Measurements from ENCODE around the gene PLA2G15.
"Not testable (repeated sequence)": the region's sequence is repeated elsewhere in the genome, so short reads cannot be mapped to it uniquely, and the experiment has no call there.

The PLA2G15 gene

GRCh38 chr16:68287276-68288251 is 42.4 kb downstream of the PLA2G15 start:
- H3K27ac ChIP-seq, result peak overlapping the region; percentile 74 to 80
- peaks cover 8 to 30% (median 27%) of the 10 kb centered on the region in 3 donors for H3K36me3 ChIP-seq
- intact Hi-C loops (cut with DNase I; ENCODE audit: low total_unique reads), result no loop called here
- H3K4me3 ChIP-seq, result no peak overlapping the region
- DNase-seq, result peak; percentile 90 to 95
- no peaks in the 10 kb centered on the region for H3K9me3 ChIP-seq
- TF ChIP-seq, protein P1, sequence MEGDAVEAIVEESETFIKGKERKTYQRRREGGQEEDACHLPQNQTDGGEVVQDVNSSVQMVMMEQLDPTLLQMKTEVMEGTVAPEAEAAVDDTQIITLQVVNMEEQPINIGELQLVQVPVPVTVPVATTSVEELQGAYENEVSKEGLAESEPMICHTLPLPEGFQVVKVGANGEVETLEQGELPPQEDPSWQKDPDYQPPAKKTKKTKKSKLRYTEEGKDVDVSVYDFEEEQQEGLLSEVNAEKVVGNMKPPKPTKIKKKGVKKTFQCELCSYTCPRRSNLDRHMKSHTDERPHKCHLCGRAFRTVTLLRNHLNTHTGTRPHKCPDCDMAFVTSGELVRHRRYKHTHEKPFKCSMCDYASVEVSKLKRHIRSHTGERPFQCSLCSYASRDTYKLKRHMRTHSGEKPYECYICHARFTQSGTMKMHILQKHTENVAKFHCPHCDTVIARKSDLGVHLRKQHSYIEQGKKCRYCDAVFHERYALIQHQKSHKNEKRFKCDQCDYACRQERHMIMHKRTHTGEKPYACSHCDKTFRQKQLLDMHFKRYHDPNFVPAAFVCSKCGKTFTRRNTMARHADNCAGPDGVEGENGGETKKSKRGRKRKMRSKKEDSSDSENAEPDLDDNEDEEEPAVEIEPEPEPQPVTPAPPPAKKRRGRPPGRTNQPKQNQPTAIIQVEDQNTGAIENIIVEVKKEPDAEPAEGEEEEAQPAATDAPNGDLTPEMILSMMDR (IDR thresholded peaks at IDR 0.05), result peak in 1 of 2 experiments; percentile 41
- H3K27me3 ChIP-seq, result no peaks in the 10 kb centered on the region
- peaks cover 0 to 50% (median 19%) of the 10 kb centered on the region in 4 donors for H3K4me1 ChIP-seq

- TF ChIP-seq, protein P1 (IDR thresholded peaks at IDR 0.05), result no peak
- H3K36me3 ChIP-seq, result peaks cover 9 to 31% (median 23%) of the 10 kb centered on the region in 3 donors
- no peak overlapping the region for H3K4me3 ChIP-seq
- H3K27ac ChIP-seq, result peak overlapping the region; percentile 74 to 80
- no peaks in the 10 kb centered on the region for H3K27me3 ChIP-seq
- DNase-seq, result no peak
- peaks cover 0 to 50% (median 19%) of the 10 kb centered on the region in 4 donors for H3K4me1 ChIP-seq
- intact Hi-C loops (cut with DNase I; ENCODE audit: low total_unique reads), result no loop called here
- no peaks in the 10 kb centered on the region for H3K9me3 ChIP-seq
Observed at GRCh38 chr16:68288252-68288650, 43.1 kb downstream of the PLA2G15 start.

GRCh38 chr16:68288796-68289195 is 43.6 kb downstream of the PLA2G15 start:
- H3K27me3 ChIP-seq; H3K4me3 ChIP-seq; DNase-seq; intact Hi-C loops (cut with DNase I; ENCODE audit: low total_unique reads); H3K9me3 ChIP-seq: not testable (repeated sequence)
- Histone ChIP-seq H3K27ac (peak overlapping the region; percentile 74 to 80), H3K36me3 (peaks cover 15 to 36% (median 21%) of the 10 kb centered on the region in 3 donors), H3K4me1 (peaks cover 0 to 50% (median 19%) of the 10 kb centered on the region in 4 donors)

- H3K4me3 ChIP-seq, result no peak overlapping the region
- H3K27me3 ChIP-seq, result no peaks in the 10 kb centered on the region
- peaks cover 0 to 50% (median 19%) of the 10 kb centered on the region in 4 donors for H3K4me1 ChIP-seq
- H3K9me3 ChIP-seq, result no peaks in the 10 kb centered on the region
- intact Hi-C loops (cut with DNase I; ENCODE audit: low total_unique reads), result no loop called here
- DNase-seq, result no peak
- H3K27ac ChIP-seq, result peak overlapping the region; percentile 74 to 80
- TF ChIP-seq, protein P1 (IDR thresholded peaks at IDR 0.05), result no peak
- peaks cover 19 to 40% (median 25%) of the 10 kb centered on the region in 3 donors for H3K36me3 ChIP-seq
Observed at GRCh38 chr16:68289202-68289601, 44.0 kb downstream of the PLA2G15 start.

DNA sequence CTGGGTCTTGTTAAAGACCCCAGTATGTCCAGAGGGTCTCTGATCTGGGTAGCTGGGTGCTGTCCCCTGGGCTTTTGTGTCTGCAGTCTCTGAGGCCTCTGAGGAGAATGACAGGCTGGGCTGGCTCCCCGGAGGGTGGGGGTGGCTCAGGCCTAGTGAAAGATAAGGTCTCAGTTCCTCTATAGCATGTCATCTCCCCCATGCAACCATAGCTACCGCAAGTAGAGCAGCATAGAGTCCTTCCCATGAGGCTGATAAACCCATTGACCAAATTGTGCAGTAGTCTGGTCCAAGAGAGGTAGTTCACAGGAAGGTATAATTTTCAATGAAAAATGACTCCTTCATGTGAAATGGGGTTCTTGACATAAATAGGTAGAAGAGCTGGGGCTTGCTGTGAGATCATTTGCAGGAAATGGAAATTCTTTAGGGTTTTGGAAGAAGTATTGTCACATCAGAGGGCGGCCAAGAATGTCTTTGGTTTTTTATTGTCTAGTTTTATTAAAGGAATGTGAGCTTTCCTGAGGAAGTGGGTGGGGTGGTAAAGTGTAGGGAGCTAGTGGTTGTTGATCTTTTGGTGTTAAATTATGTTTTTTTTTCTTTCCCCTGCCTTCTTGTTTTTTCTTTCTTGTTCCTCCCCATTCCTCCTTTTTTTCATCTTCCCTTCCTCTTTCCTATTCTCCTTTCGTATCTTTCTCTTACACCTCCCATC is 44.6 kb downstream of the PLA2G15 start:
- DNase-seq, result no peak
- TF ChIP-seq, protein P1 (IDR thresholded peaks at IDR 0.05), result no peak
- Histone ChIP-seq H3K4me1 (peaks cover 0 to 50% (median 17%) of the 10 kb centered on the region in 4 donors), H3K9me3 (no peaks in the 10 kb centered on the region), H3K27ac (peak overlapping the region; percentile 74 to 80), H3K27me3 (no peaks in the 10 kb centered on the region), H3K4me3 (no peak overlapping the region), H3K36me3 (peaks cover 24 to 45% (median 31%) of the 10 kb centered on the region in 3 donors)
- intact Hi-C loops (cut with DNase I; ENCODE audit: low total_unique reads), result no loop called here

All from tibial artery (tissue), 4 donors.